Neural progenitor cell (in vitro differentiated cells): ENCODE results near the gene BAG5. TPM values are rescaled to one million over a fixed set of nuclear protein-coding genes. Genes with fewer than 3 reads are reported as not detected.
"Not testable (repeated sequence)": the region's sequence is repeated elsewhere in the genome, so short reads cannot be mapped to it uniquely, and the experiment has no call there.

Source experiments
- DNase-seq: peaks from one replicate; pipeline ENCODE4 v3.0.0-alpha.2; 2016; ENCODE audit warnings: low spot score
- H2AFZ ChIP-seq: fragments of 200-600 bp; sonication (generic); replicated peaks from 2 replicates; pipeline ENCODE4 v1.6.1; 2016; ENCODE audit warnings: antibody characterized with exemption
- H3F3A ChIP-seq: fragments of 200-600 bp; sonication (generic); 2 replicates; pipeline ENCODE4 v1.6.1; 2016; ENCODE audit warnings: antibody characterized with exemption, low read depth
- H3K27ac ChIP-seq: fragments of 200-600 bp; sonication (generic); 2 replicates; pipeline ENCODE4 v1.5.1; 2016; ENCODE audit warnings: mild to moderate bottlenecking
- H3K27me3 ChIP-seq: fragments of 200-600 bp; sonication (generic); 2 replicates; pipeline ENCODE4 v1.6.1; 2016; ENCODE audit warnings: mild to moderate bottlenecking, moderate library complexity
- H3K36me3 ChIP-seq: fragments of 200-600 bp; sonication (generic); 2 replicates; pipeline ENCODE4 v1.5.1; 2016
- H3K4me1 ChIP-seq: fragments of 200-600 bp; sonication (generic); 2 replicates; pipeline ENCODE4 v1.6.1; 2016; ENCODE audit warnings: mixed run types
- H3K4me2 ChIP-seq: fragments of 200-600 bp; sonication (generic); 2 replicates; pipeline ENCODE4 v1.6.1; 2016
- H3K4me3 ChIP-seq: fragments of 200-600 bp; sonication (generic); 2 replicates; pipeline ENCODE4 v1.5.1; 2016
- H3K79me2 ChIP-seq: fragments of 200-600 bp; sonication (generic); 2 replicates; pipeline ENCODE4 v1.6.1; 2016; ENCODE audit warnings: low read depth
- H3K9ac ChIP-seq: fragments of 200-600 bp; sonication (generic); 2 replicates; pipeline ENCODE4 v1.6.1; 2016
- H3K9me3 ChIP-seq: fragments of 200-600 bp; sonication (generic); 2 replicates; pipeline ENCODE4 v1.5.1; 2016; ENCODE audit warnings: low read depth
- H4K20me1 ChIP-seq: fragments of 200-600 bp; sonication (generic); 2 replicates; pipeline ENCODE4 v1.6.1; 2016; ENCODE audit warnings: low read depth
- H3K27ac Mint-ChIP-seq: 3 replicates; pipeline ENCODE4 v1.8.0; 2021; ENCODE audit warnings: mixed read lengths
- H3K27me3 Mint-ChIP-seq: 2 replicates; pipeline ENCODE4 v1.8.0; 2022; ENCODE audit warnings: low read depth, mild to moderate bottlenecking, inconsistent platforms, moderate library complexity, mixed read lengths; ENCODE audit not compliant: insufficient read depth
- H3K36me3 Mint-ChIP-seq: 3 replicates; pipeline ENCODE4 v1.8.0; 2021; ENCODE audit warnings: mixed read lengths
- H3K4me1 Mint-ChIP-seq: 3 replicates; pipeline ENCODE4 v1.8.0; 2021; ENCODE audit warnings: mixed read lengths
- H3K4me3 Mint-ChIP-seq: 3 replicates; pipeline ENCODE4 v1.8.0; 2021; ENCODE audit warnings: mild to moderate bottlenecking, moderate library complexity, mixed read lengths
- H3K9me3 Mint-ChIP-seq: 3 replicates; pipeline ENCODE4 v1.8.0; 2020; ENCODE audit warnings: mixed read lengths
- EZH2 ChIP-seq: fragments of 200-600 bp; sonication (generic); IDR thresholded peaks from 2 replicates; pipeline ENCODE4 v1.6.1; 2017; ENCODE audit warnings: antibody characterized with exemption, mild to moderate bottlenecking, moderate library complexity
- EZH2phosphoT487 ChIP-seq: fragments of 200-600 bp; sonication (generic); IDR thresholded peaks from 2 replicates; pipeline ENCODE4 v1.6.1; 2017; ENCODE audit warnings: antibody characterized with exemption
- total RNA-seq: library from RNA; depleted of rRNA; stranded (reverse); fragments of >200 nt; gene quantifications from 2 replicates; pipeline ENCODE4 v1.2.3, GENCODE V29; 2015; ENCODE audit warnings: low replicate concordance
- TF ChIP-seq, protein P1 (sequence below): fragments of 200-600 bp; sonication (generic); IDR thresholded peaks from 2 replicates; pipeline ENCODE4 v1.5.1; 2017; ENCODE audit warnings: antibody characterized with exemption, mild to moderate bottlenecking

The BAG5 gene
- total RNA-seq, 1 donor from 2014 or later: 59.9 TPM

DNA sequence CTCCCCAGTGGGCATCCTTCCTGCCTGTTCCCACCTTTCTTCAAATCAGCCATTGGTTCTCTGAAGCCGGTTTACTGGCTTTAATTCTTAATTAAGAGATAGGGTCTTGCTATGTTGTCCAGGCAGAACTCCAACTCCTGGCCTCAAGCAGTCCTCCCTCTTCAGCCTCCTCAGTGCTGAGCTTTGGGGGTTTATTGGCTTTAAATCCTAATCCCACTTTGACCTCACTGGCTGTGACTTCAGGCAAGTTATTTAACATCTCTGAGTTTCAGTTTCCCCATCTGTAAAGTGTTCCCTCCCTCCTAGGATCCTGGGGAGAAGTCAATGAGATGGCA, 35.6 kb downstream of the BAG5 start:
- Mint-ChIP-seq H3K27me3 (peaks cover 11% of the 10 kb centered on the region), H3K4me3 (peak overlapping the region; percentile 96), H3K27ac (peak overlapping the region; percentile 69), H3K4me1 (peaks cover 51% of the 10 kb centered on the region), H3K9me3 (no peaks in the 10 kb centered on the region), H3K36me3 (no peaks in the 10 kb centered on the region)
- H4K20me1 ChIP-seq: peaks cover 31% of the 10 kb centered on the region
- H3K9me3 ChIP-seq: no peaks in the 10 kb centered on the region
- no peak overlapping the region for H3K9ac ChIP-seq
- no peak overlapping the region for H3K4me3 ChIP-seq
- TF ChIP-seq EZH2phosphoT487: no peak
- TF ChIP-seq, protein P1, sequence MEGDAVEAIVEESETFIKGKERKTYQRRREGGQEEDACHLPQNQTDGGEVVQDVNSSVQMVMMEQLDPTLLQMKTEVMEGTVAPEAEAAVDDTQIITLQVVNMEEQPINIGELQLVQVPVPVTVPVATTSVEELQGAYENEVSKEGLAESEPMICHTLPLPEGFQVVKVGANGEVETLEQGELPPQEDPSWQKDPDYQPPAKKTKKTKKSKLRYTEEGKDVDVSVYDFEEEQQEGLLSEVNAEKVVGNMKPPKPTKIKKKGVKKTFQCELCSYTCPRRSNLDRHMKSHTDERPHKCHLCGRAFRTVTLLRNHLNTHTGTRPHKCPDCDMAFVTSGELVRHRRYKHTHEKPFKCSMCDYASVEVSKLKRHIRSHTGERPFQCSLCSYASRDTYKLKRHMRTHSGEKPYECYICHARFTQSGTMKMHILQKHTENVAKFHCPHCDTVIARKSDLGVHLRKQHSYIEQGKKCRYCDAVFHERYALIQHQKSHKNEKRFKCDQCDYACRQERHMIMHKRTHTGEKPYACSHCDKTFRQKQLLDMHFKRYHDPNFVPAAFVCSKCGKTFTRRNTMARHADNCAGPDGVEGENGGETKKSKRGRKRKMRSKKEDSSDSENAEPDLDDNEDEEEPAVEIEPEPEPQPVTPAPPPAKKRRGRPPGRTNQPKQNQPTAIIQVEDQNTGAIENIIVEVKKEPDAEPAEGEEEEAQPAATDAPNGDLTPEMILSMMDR: no peak
- no peak for TF ChIP-seq EZH2
- no peak overlapping the region for H2AFZ ChIP-seq
- no peak for DNase-seq
- no peak overlapping the region for H3K27ac ChIP-seq
- peaks cover 22% of the 10 kb centered on the region for H3K79me2 ChIP-seq
- peaks cover 26% of the 10 kb centered on the region for H3K27me3 ChIP-seq
- no peaks in the 10 kb centered on the region for H3K36me3 ChIP-seq
- no peak overlapping the region for H3K4me2 ChIP-seq
- peaks cover 28% of the 10 kb centered on the region for H3K4me1 ChIP-seq
- peaks cover 18% of the 10 kb centered on the region for H3F3A ChIP-seq

DNA sequence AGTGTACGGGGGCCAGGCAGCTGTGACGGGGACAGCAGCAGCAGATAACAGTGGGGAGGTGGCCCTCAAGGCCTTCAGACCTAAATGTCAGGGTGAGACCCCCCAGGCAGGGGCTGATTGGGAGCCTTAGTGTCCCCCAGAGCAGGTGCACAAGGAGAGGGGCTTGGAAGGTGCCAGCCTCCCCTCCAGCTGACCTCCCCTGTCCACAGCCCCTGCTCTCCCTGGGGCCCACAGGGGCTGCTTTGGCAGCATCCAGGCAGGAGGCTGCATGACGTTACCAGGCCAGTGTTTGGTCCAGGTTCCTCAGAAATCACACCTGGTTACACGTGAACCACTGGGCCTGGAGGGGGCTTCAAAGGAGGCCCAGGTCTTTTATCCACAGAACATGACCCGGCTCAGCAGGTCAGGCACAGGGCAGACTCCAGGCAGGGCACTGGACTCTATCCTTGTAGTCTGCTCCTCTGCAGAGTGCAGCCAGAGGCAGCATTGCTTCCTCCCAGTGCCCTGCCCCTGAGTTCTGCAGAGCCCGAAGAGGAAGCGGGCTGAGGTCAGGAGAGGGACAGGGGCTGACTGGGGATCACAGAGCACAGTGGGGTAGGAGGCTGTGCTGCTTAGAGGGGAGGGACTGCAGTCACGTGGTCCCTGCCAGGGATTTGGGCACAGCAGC, 36.1 kb downstream of the BAG5 start:
- Histone ChIP-seq H3K9ac (no peak overlapping the region), H2AFZ (no peak overlapping the region), H3K4me1 (peaks cover 28% of the 10 kb centered on the region), H3K27ac (no peak overlapping the region), H3K9me3 (no peaks in the 10 kb centered on the region), H3F3A (peaks cover 23% of the 10 kb centered on the region), H3K4me3 (no peak overlapping the region), H4K20me1 (peaks cover 31% of the 10 kb centered on the region), H3K36me3 (no peaks in the 10 kb centered on the region), H3K27me3 (peaks cover 31% of the 10 kb centered on the region), H3K79me2 (peaks cover 27% of the 10 kb centered on the region), H3K4me2 (no peak overlapping the region)
- Mint-ChIP-seq H3K9me3 (no peaks in the 10 kb centered on the region), H3K4me1 (peaks cover 51% of the 10 kb centered on the region), H3K27ac (peak overlapping the region; percentile 50), H3K27me3 (peaks cover 11% of the 10 kb centered on the region), H3K36me3 (no peaks in the 10 kb centered on the region), H3K4me3 (no peak overlapping the region)
- no peak for DNase-seq
- TF ChIP-seq EZH2phosphoT487 (no peak), EZH2 (no peak)
- TF ChIP-seq, protein P1: no peak

DNA sequence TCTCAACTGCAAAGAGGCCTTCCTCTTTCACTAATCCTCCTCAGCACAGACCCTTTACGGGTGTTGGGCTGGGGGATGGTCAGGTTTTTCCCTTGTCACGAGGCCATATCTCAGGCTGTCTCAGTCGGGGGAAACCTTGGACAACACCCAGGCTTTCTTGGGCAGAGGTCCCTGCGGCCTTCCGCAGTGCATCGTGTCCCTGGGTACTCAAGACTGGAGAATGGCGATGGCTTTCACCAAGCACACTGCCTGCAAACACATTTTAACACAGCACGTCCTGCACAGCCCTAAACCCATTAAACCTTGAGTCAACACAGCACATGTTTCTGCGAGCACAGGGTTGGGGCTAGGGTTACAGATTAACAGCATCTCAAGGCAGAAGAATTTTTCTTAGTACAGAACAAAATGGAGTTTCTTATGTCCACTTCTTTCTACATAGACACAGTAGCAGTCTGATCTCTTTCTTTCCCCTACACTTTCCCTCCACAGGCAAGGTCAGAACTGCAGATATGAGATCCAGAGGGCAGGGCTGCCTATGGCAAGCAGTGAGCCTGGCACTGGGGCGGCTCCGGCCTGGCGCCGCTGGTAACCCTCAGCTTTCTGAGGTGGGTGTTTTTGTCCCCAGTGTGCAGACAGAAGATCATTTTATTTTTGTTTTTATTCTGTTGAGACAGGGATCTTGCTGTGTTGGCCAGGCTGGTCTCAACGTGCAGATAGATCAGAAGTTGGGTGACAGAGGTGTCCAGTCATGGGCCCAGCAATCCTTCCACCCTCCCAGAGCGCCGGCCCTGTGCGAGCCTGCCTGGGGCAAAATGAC, 36.8 kb downstream of the BAG5 start:
- peaks cover 26% of the 10 kb centered on the region for H3K79me2 ChIP-seq
- peak overlapping the region; percentile 63 for H3K4me3 Mint-ChIP-seq
- peaks cover 29% of the 10 kb centered on the region for H3K4me1 ChIP-seq
- peaks cover 51% of the 10 kb centered on the region for H3K4me1 Mint-ChIP-seq
- H3K27me3 Mint-ChIP-seq: peaks cover 11% of the 10 kb centered on the region
- H3K27me3 ChIP-seq: peaks cover 33% of the 10 kb centered on the region
- H3K36me3 Mint-ChIP-seq, H3K9me3 Mint-ChIP-seq, H3K9me3 ChIP-seq, DNase-seq, H3K36me3 ChIP-seq, H3K4me3 ChIP-seq, H3K4me2 ChIP-seq, H3K27ac ChIP-seq, H2AFZ ChIP-seq, H3K9ac ChIP-seq: not testable (repeated sequence)
- peaks cover 31% of the 10 kb centered on the region for H4K20me1 ChIP-seq
- peaks cover 30% of the 10 kb centered on the region for H3F3A ChIP-seq
- H3K27ac Mint-ChIP-seq: peak overlapping the region; percentile 50
